SU-DHL-6 (cell line): ENCODE data around the gene MYH7B.

Experiments used
- H2AFZ ChIP-seq: fragments of 200-600 bp; sonication (generic); 2 replicates; pipeline ENCODE4 v1.6.1; 2014; ENCODE audit warnings: low read depth, mild to moderate bottlenecking, moderate library complexity, mixed read lengths, antibody characterized with exemption, low read length; ENCODE audit not compliant: severe bottlenecking
- H3F3A ChIP-seq: fragments of 200-600 bp; shearing (Covaris generic); 2 replicates; pipeline ENCODE4 v1.6.0; 2016; ENCODE audit warnings: antibody characterized with exemption, mild to moderate bottlenecking; ENCODE audit not compliant: insufficient read depth
- H3K27ac ChIP-seq: fragments of 200-600 bp; sonication (generic); 2 replicates; pipeline ENCODE4 v1.5.1; 2016; ENCODE audit warnings: low read depth, mild to moderate bottlenecking, low read length, moderate library complexity, mixed read lengths
- H3K27me3 ChIP-seq: fragments of 200-600 bp; sonication (generic), shearing (Covaris generic); 2 replicates; pipeline ENCODE4 v1.6.0; 2014; ENCODE audit warnings: mild to moderate bottlenecking, low read length
- H3K36me3 ChIP-seq: fragments of 200-600 bp; sonication (generic); 2 replicates; pipeline ENCODE4 v1.6.1; 2014; ENCODE audit warnings: mild to moderate bottlenecking, low read length, mixed read lengths
- H3K4me2 ChIP-seq: fragments of 300-600, 200-600 bp; shearing (Covaris generic), sonication (generic); 2 replicates; pipeline ENCODE4 v1.6.0; 2014; ENCODE audit warnings: low read length, low read depth, mild to moderate bottlenecking; ENCODE audit not compliant: poor library complexity, severe bottlenecking
- H3K4me3 ChIP-seq: fragments of 200-600 bp; sonication (generic); 2 replicates; pipeline ENCODE4 v1.5.1; 2014; ENCODE audit warnings: antibody characterized with exemption, low read length, mild to moderate bottlenecking, mixed read lengths; ENCODE audit not compliant: insufficient read depth, poor library complexity, severe bottlenecking
- H3K79me2 ChIP-seq: fragments of 200-600 bp; sonication (generic); 2 replicates; pipeline ENCODE4 v1.6.1; 2014; ENCODE audit warnings: mild to moderate bottlenecking, low read length, moderate library complexity; ENCODE audit not compliant: insufficient read depth
- H3K9ac ChIP-seq: fragments of 200-600 bp; sonication (generic); 2 replicates; pipeline ENCODE4 v1.7.0; 2014; ENCODE audit warnings: mild to moderate bottlenecking, low read length
- H3K9me2 ChIP-seq: fragments of 200-600 bp; sonication (generic); replicated peaks from 2 replicates; pipeline ENCODE4 v1.6.1; 2014; ENCODE audit warnings: low read length; ENCODE audit not compliant: insufficient read depth
- H3K9me3 ChIP-seq: fragments of 200-600 bp; sonication (generic); 2 replicates; pipeline ENCODE4 v1.6.1; 2014; ENCODE audit warnings: low read length, mixed read lengths; ENCODE audit not compliant: insufficient read depth
- H4K20me1 ChIP-seq: fragments of 200-600 bp; sonication (generic); 2 replicates; pipeline ENCODE4 v1.6.1; 2014; ENCODE audit warnings: low read depth, mild to moderate bottlenecking, antibody characterized with exemption, low read length, moderate library complexity, mixed read lengths
- CTCF ChIP-seq: fragments of 200-600 bp; sonication (generic); IDR thresholded peaks from one replicate; pipeline ENCODE4 v1.5.1; 2017; ENCODE audit warnings: antibody characterized with exemption, mild to moderate bottlenecking, low read length, moderate library complexity; ENCODE audit not compliant: insufficient read depth, poor library complexity, severe bottlenecking
- EZH2phosphoT487 ChIP-seq: fragments of 200-600 bp; sonication (generic), shearing (Covaris generic); conservative IDR thresholded peaks from 2 replicates; pipeline ENCODE4 v1.6.1; 2018; ENCODE audit warnings: mild to moderate bottlenecking, antibody characterized with exemption, low read length, moderate library complexity, mixed read lengths

MYH7B gene

GRCh38 chr20:34996243-34997028 lies 40.8 kb downstream of the MYH7B start:
- H3K27ac ChIP-seq: no peak overlapping the region
- H3K4me3 ChIP-seq: no peak overlapping the region
- no peaks in the 10 kb centered on the region for H3K79me2 ChIP-seq
- TF ChIP-seq EZH2phosphoT487 (no peak), CTCF (no peak)
- no peaks in the 10 kb centered on the region for H4K20me1 ChIP-seq
- H3K4me2 ChIP-seq: no peak overlapping the region
- H3K36me3 ChIP-seq: no peaks in the 10 kb centered on the region
- H3K9ac ChIP-seq: no peak overlapping the region
- no peaks in the 10 kb centered on the region for H3K9me2 ChIP-seq
- H3K9me3 ChIP-seq: no peaks in the 10 kb centered on the region
- H3K27me3 ChIP-seq: no peaks in the 10 kb centered on the region
- no peak overlapping the region for H2AFZ ChIP-seq
- no peaks in the 10 kb centered on the region for H3F3A ChIP-seq

- H4K20me1 ChIP-seq: no peaks in the 10 kb centered on the region
- H3K9ac ChIP-seq: no peak overlapping the region
- H3F3A ChIP-seq: no peaks in the 10 kb centered on the region
- H3K4me3 ChIP-seq: no peak overlapping the region
- H3K4me2 ChIP-seq: no peak overlapping the region
- H3K79me2 ChIP-seq: no peaks in the 10 kb centered on the region
- H3K9me3 ChIP-seq: no peaks in the 10 kb centered on the region
- no peak overlapping the region for H2AFZ ChIP-seq
- H3K27me3 ChIP-seq: no peaks in the 10 kb centered on the region
- TF ChIP-seq CTCF (no peak), EZH2phosphoT487 (no peak)
- no peaks in the 10 kb centered on the region for H3K9me2 ChIP-seq
- H3K36me3 ChIP-seq: no peaks in the 10 kb centered on the region
- no peak overlapping the region for H3K27ac ChIP-seq
Measured at GRCh38 chr20:34997131-34997561, 41.5 kb downstream of the MYH7B start.

- Histone ChIP-seq H3K9me2 (no peaks in the 10 kb centered on the region), H3K27me3 (no peaks in the 10 kb centered on the region), H4K20me1 (no peaks in the 10 kb centered on the region), H3K27ac (no peak overlapping the region), H2AFZ (no peak overlapping the region), H3K4me3 (no peak overlapping the region), H3F3A (no peaks in the 10 kb centered on the region), H3K36me3 (no peaks in the 10 kb centered on the region), H3K4me2 (no peak overlapping the region), H3K9me3 (no peaks in the 10 kb centered on the region), H3K9ac (no peak overlapping the region), H3K79me2 (no peaks in the 10 kb centered on the region)
- TF ChIP-seq EZH2phosphoT487: no peak
- TF ChIP-seq CTCF: no peak
Measured at GRCh38 chr20:34997774-34998173, 42.1 kb downstream of the MYH7B start.
